GM21526 (cell line): ENCODE results near the gene IL4R.
"Not testable (repeated sequence)": the region's sequence is repeated elsewhere in the genome, so short reads cannot be mapped to it uniquely, and the experiment has no call there.

Source experiments
- ATAC-seq: cut with Tn5 transposase; IDR thresholded peaks from one replicate; pipeline ENCODE4 v1.9.1; 2021; ENCODE audit warnings: moderate library complexity; ENCODE audit not compliant: unreplicated experiment, low FRiP score

The IL4R gene

GRCh38 chr16:27327586-27327915 is 13.8 kb downstream of the IL4R start:
- no peak for ATAC-seq

GRCh38 chr16:27328937-27329336 is 15.2 kb downstream of the IL4R start:
- no peak for ATAC-seq

- not testable (repeated sequence) for ATAC-seq
Measured at GRCh38 chr16:27329376-27330079, 15.8 kb downstream of the IL4R start.

GRCh38 chr16:27330542-27330941 is 16.8 kb downstream of the IL4R start:
- ATAC-seq, result no peak

- no peak for ATAC-seq
Measured at GRCh38 chr16:27332105-27332504, 18.3 kb downstream of the IL4R start.

GRCh38 chr16:27333104-27333503 is 19.3 kb downstream of the IL4R start:
- ATAC-seq, result no peak

- ATAC-seq, result no peak
Measured at GRCh38 chr16:27333549-27333948, 19.8 kb downstream of the IL4R start.

- no peak for ATAC-seq
Measured at GRCh38 chr16:27334192-27334764, 20.5 kb downstream of the IL4R start.

- ATAC-seq, result no peak
Measured at GRCh38 chr16:27334838-27335237, 21.1 kb downstream of the IL4R start.

GRCh38 chr16:27335349-27336053 is 21.7 kb downstream of the IL4R start:
- no peak for ATAC-seq

GRCh38 chr16:27337024-27337423 is 23.2 kb downstream of the IL4R start:
- no peak for ATAC-seq

- ATAC-seq, result no peak
Measured at GRCh38 chr16:27339180-27339579, 25.4 kb downstream of the IL4R start.

GRCh38 chr16:27340654-27341053 is 26.9 kb downstream of the IL4R start:
- no peak for ATAC-seq

GRCh38 chr16:27341549-27341948 is 27.8 kb downstream of the IL4R start:
- ATAC-seq, result no peak

- ATAC-seq, result no peak
Measured at GRCh38 chr16:27341971-27342370, 28.2 kb downstream of the IL4R start.

- no peak for ATAC-seq
Measured at GRCh38 chr16:27344721-27345120, 30.9 kb downstream of the IL4R start.

GRCh38 chr16:27345201-27345600 is 31.4 kb downstream of the IL4R start:
- ATAC-seq, result no peak

GRCh38 chr16:27346819-27347218 is 33.0 kb downstream of the IL4R start:
- no peak for ATAC-seq

- ATAC-seq, result no peak
Measured at GRCh38 chr16:27347930-27348685, 34.3 kb downstream of the IL4R start.

- ATAC-seq, result no peak
Measured at GRCh38 chr16:27349276-27349675, 35.5 kb downstream of the IL4R start.

GRCh38 chr16:27350006-27350405 is 36.2 kb downstream of the IL4R start:
- no peak for ATAC-seq
